SH-SY5Y (cell line): ENCODE data around the gene RNGTT.

Experiments
- GATA2 ChIP-seq: IDR thresholded peaks from 2 replicates; pipeline ENCODE4 v1.6.1; 2011; ENCODE audit warnings: mild to moderate bottlenecking, low read depth, low read length
- GATA3 ChIP-seq: IDR thresholded peaks from 2 replicates; pipeline ENCODE4 v1.6.1; 2011; ENCODE audit warnings: low read depth, mild to moderate bottlenecking, low read length, moderate library complexity

- TF ChIP-seq GATA2 = no peak
- TF ChIP-seq GATA3 = no peak
These were observed 343.5 kb downstream of the RNGTT start for GRCh38 chr6:88619951-88620350.
